ENCODE measurements around the gene SPRN. TPM values are rescaled to one million over a fixed set of nuclear protein-coding genes. Genes with fewer than 3 reads are reported as not detected.
"Not testable (repeated sequence)": the region's sequence is repeated elsewhere in the genome, so short reads cannot be mapped to it uniquely, and the experiment has no call there.

Gene SPRN
- total RNA-seq, 1 donor from 2014 or later: not detected

DNA sequence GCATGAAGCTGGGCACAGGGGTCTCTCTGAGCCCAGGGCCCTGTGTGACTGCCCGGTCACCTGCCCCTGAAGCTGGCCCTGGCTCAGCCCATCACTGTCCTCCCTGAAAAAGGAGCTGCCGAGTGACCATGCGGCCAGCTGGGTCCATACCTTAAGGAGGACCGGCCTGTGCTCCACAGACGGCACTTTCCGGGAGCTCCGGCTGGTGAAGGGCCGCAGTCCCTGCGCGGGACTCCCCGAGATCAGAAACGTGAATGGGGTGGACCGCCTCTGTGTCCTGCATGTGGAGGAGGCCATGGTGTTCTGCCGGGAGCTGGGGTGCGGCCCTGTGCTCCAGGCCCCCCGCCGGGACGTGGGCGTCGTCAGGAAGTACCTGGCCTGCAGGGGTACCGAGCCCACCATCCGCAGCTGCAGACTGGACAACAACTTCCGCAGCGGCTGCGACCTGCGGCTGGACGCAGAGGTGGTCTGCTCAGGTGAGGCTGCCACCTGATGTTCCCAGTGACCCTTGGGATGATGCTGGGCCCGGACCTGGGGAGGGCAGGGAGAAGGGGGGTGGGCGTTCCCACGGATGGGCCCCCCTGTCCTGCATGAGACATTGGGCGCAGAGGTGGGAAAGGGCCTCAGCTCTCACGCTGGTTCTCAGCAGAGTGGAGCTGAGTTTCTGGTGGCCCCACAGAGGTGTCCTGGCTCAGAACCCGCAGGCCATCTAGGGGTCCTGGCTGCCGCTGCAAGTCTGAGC lies 32.8 kb upstream of the SPRN start:
- DNase-seq (ENCODE audit: low spot score): peak; percentile 33

DNA sequence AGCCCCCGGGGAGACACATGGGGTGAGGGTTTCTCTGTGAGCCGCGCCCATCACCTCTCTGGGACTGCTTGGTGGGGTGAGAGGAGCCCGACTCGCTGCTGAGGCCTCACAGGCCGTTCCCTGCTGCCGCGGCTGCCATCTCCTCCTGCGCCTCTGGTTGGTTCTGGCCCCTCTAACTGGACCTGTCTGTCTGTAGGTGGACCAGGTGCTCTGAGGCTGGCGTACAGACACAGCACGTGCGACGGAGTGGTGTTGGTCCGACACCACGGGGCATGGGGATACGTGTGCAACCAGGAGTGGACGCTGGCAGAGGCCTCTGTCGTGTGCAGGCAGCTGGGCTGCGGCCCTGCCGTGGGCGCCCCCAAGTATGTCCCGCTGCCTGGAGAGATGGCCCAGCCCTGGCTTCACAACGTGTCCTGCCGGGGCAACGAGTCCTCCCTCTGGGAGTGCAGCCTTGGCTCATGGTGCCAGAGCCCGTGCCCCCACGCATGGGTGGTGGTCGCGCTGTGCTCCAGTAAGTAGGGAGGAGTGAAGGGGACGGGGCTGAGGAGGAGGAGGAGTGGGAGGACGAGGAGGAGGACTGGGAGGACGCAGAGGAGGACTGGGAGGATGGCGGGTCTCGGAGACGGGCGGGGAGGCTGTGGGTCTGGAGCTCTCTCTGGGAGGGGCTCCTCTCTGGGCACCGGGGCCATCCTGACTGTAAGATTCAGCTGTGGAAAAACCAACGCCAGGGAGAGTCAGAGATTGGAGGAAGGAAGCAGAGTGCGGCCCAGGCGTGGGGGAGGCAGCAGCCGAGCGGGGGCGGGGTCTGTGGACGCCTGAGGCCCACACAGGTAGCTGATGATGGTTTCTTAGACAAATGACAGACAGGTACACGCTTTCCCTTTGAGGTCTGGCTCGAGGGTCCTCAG lies 31.9 kb upstream of the SPRN start:
- DNase-seq (ENCODE audit: low spot score): peak; percentile 31

- no peak for DNase-seq (ENCODE audit: low spot score)
Measured at GRCh38 chr10:133455611-133456031, 31.2 kb upstream of the SPRN start.

GRCh38 chr10:133455196-133455595 lies 30.8 kb upstream of the SPRN start:
- DNase-seq (ENCODE audit: low spot score): peak; percentile 32

DNA sequence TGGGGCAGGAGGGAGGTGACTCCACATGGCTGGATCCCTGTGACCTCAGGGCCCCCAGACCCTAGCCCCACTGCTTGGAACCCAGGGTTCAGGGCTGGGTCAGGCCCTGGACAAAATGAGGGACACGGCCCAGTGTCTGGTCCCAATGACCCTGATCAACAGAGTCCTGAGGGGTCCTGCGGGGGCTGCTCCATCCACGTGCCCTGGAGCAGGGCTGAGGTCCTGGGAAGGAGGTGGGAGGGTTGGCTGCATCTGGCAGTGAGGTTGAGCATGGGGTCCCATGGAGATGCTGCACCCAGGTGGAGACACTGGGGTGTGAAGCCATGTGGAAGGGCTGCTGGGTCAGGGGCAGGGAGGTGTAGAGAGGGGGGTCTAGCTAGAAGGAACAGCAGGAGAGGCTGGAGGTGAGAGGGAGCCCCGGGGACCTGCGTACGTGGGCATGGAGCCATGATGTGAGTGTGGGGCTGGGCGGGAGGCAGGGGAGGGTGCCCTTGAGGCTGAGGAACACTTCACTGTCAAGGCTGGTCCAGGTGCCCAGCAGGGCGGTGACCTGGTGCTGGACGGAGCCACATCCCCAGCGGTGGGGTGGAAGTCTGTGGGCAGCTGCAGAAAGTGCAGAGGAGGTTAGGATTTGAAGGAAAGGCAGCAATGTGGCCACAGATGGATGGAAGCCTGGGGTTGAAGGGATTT lies 29.9 kb upstream of the SPRN start:
- peak; percentile 31 for DNase-seq (ENCODE audit: low spot score)

DNA sequence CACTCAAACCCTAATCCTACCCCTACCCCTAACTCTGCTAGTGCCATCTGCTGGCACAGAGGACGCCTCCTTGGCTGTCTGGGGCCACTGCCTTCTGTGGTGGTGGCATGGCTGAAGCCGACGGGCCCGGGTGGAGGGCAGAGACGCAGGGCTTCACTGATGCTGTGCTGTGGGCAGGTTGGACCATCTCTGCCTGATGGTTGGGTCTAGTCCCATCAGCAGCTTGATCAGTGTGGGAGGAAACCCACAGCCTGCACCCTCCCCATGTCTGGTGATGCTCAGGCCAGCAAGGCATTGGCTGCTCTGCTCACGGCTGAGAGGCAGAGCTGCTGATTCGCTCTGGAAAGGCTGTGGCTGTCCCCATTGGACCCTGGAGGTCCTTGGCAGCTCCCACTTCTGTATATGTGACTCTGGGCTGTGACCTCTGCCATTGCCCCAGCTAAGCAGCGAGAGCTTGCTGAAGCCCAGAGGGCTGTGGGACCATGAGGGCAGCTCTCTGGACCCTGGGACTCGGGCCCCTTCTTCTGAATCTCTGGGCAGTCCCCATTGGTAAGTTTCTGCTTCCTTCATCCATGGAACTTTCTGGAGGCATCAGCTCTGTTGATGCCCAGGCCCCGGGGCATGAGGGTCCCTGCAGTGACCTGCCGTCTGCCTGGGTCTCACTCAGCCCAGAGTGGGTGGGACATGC lies 29.2 kb upstream of the SPRN start, which contains the start of gene SCART1:
Gene SCART1, plus strand, starts transcription at position 430 of the 688 bp plus-strand sequence. Its CDS starts 53 bp downstream, at position 483.
- no peak for DNase-seq (ENCODE audit: low spot score)

GRCh38 chr10:133452453-133452852 lies 28.0 kb upstream of the SPRN start:
- no peak for DNase-seq (ENCODE audit: low spot score)

- no peak for DNase-seq (ENCODE audit: low spot score)
Measured at GRCh38 chr10:133451346-133451745, 26.9 kb upstream of the SPRN start.

GRCh38 chr10:133448120-133448519 lies 23.7 kb upstream of the SPRN start:
- no peak for DNase-seq (ENCODE audit: low spot score)

GRCh38 chr10:133446979-133447378 lies 22.6 kb upstream of the SPRN start:
- no peak for DNase-seq (ENCODE audit: low spot score)

- no peak for DNase-seq (ENCODE audit: low spot score)
Measured at GRCh38 chr10:133445751-133446708, 21.6 kb upstream of the SPRN start.

GRCh38 chr10:133445268-133445732 lies 20.9 kb upstream of the SPRN start:
- no peak for DNase-seq (ENCODE audit: low spot score)

DNA sequence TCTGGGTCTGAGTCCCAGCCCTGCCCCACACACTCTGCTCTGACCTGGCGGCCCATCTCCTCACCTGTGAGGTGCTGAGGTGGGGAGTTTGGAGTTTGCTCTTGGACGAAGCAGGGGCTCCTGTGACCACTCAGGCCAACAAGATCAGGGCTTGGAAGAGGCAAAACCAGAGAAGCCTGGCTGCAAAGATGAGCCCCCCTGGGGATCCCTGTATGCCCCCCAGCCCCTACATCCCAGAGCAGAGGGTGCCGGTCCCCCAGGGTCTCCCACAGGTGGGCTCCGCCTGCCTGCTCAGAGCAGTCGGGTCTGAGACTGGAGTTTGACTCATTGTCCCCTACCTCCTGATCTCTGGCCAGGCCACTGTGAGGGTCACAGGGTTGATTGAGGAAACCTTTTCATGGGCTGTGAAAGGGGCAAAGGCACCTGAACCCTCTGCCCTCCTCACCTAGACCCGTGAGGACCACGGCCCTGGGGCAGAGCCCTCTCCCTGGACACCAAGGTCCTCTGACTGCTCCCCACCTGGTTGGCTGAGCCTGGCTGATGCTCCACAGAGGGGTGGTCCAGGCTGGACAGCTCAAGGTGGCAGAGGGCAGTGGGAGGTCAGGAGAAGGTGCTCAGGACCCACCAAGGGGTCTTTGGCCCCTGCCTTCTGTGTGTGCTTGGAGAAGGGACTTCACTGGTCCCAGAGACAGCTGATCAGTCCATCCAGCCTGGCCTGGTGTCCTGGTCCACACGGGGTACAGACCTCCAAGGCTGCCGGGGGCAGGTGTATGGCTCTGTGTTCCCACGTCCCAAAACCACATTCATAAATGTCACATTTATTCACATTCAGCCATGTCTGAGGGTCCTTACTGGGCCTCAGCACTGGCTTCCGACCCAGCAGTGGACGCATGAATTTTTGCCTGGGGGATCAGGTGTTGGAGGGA lies 20.2 kb upstream of the SPRN start:
- DNase-seq (ENCODE audit: low spot score): no peak

- DNase-seq (ENCODE audit: low spot score): no peak
Measured at GRCh38 chr10:133442967-133443924, 18.8 kb upstream of the SPRN start.

DNA sequence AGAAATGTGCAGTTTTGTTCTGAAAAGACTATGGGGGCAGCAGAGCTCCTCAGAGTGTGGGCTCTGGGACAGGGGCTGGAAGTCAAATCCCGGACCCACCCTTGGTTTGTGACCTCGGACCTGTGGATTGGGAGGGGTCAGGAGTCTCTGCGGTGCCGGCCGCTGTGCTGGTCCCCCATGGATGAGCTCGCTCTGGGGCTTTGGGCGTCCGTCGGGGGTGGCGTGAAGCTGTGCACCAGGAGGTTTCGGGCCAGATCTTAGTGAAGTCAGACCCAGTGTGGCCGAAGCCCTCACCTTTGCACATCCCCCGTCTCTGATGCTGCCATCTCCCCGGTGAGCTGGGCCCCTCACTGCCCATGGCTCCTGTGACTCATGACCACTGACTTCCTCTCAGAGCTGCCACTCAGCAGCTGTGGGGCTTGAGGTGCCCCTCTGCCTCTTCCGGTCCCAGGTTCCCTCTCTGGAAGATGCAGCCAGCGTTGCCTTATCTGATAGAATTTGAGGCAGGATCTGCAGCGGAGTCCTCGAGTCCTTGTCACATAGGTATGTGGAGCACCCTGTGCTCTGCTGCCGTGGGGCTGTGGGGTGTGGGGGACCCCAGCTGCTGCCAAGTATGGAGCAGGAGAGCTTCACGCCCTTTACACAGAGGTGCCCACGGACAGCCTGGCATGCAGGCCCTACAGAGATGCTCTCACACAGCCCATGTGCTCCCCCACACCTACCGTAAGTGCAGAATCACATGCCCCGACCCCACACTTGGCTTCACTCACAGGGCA lies 18.0 kb upstream of the SPRN start:
- DNase-seq (ENCODE audit: low spot score): no peak

- no peak for DNase-seq (ENCODE audit: low spot score)
Measured at GRCh38 chr10:133441780-133442179, 17.4 kb upstream of the SPRN start.

DNA sequence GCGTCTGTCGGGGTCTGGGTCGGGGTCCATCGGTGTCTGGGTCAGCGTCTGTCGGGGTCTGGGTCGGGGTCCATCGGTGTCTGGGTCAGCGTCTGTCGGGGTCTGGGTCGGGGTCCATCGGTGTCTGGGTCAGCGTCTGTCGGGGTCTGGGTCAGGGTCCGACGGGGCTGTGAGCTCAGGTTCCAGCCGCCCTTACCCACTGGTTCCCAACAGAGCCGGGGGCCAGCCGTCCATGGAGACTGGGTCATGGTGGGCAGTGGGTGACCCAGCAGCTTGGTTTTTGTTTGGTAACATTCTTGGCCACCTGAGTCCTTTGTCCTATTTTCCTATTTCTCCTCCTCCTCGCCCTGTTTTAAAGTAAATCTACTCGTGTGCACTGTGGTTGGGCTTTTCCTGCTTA lies 16.9 kb upstream of the SPRN start:
- DNase-seq (ENCODE audit: low spot score): not testable (repeated sequence)

All from ureter (tissue), 1 donor.